ENCODE data around the gene SIRPA.
A peak's percentile ranks its signal among the peaks of the same experiment; 100 is the strongest.

Gene SIRPA

GRCh38 chr20:1949347-1950100, 54.3 kb downstream of the SIRPA start:
- no peak for DNase-seq (ENCODE audit: low read depth, low spot score)

- no peak for DNase-seq (ENCODE audit: low read depth, low spot score)
These were observed 55.6 kb downstream of the SIRPA start for GRCh38 chr20:1950836-1951235.

- no peak for DNase-seq (ENCODE audit: low read depth, low spot score)
These were observed 56.4 kb downstream of the SIRPA start for GRCh38 chr20:1951436-1952115.

DNA sequence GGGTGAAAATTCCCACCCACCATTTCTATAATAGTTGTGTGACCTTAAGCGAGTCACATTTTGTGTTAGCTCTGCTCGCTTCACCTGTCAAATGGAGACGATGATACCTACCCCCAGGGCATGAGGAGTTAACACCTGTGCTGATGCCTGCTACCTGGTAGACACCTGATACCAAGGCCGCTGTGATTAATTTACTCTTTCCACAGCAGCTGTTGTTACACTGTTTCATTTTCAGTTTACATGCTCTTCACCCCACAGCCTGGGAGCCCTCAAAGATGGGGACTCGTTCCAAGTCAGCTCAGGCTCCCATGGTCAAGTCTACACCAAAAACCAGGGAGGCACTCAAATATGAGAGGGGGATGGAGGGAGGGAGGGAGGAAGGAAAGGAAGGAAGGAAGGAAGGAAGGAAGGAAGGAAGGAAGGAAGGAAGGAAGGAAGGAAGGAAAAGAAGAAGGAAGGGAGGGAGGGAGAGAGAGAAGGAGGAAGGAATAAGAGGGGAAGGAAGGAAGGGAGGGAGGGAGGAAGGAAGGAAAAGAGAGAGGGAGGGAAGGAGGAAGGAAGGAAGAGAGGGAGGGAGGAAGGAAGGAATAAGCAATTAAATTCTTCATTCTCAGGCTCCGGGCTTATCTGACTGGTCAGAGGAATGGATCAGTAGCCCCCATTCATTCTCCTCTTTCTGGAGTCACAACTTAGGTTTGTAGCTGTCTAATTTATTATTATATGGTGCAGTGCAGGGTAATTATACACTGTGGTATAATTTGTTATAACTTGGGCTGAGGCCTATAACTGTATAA, 57.7 kb downstream of the SIRPA start:
- DNase-seq (ENCODE audit: low read depth, low spot score) = no peak

DNA sequence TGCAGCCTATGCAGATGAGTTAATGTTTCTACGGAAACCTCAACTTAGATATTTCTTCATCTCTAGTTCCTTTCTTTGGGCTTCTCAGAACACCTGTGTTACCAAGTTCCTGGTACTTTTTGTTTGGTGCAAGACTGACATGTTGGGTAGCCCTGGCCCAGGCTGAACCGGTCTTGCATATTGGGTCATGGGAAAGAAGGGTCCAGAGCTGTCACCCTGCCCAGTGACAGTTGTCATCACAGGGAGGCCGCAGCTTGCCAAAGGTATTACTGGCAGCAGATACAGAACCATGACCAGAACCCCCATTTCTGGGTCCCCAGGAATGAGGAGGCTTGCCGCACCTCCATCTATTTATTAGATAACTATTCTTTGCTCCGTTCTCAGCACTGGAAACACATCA, 58.4 kb downstream of the SIRPA start:
- no peak for DNase-seq (ENCODE audit: low read depth, low spot score)

DNA sequence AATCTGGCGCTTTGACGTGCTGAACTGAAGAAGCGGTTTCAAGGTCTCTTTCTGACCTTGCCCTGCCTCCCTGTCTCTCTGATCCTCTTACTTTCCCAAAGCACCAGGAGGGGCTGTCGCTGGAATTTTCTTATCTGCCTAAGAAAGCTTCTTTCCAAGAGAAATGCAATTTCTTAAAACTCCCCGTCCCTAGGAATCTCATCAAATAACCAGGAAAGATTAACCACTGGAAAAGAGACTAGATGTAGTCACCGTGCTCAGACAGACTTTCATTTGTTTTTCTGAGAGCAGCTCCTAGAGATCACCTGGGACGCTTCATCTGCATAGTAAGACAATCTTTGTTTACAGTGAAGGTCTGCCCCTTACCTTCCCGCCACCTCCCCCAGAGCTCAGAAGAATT, 60.0 kb downstream of the SIRPA start:
- DNase-seq (ENCODE audit: low read depth, low spot score) = no peak

DNA sequence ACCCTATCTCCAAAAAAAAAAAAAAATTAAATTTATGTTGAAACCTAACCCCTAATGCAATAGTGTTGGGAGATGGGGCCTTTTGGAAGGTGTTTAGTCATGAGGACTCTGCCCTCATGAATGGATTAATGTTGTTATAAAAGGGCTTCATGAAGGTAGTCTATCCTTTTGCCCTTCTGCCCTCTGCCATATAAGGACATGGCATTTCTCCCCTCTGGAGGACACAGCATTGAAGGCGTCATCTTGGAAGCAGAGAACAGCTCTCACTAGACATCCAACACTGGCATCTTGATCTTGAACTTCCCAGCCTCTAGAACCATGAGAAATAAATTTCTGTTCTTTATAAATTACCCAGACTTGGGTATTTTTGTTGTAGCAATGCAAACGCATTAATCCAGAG, 63.2 kb downstream of the SIRPA start:
- no peak for DNase-seq (ENCODE audit: low read depth, low spot score)

- DNase-seq (ENCODE audit: low read depth, low spot score) = no peak
These were observed 63.9 kb downstream of the SIRPA start for GRCh38 chr20:1959156-1959555.

DNA sequence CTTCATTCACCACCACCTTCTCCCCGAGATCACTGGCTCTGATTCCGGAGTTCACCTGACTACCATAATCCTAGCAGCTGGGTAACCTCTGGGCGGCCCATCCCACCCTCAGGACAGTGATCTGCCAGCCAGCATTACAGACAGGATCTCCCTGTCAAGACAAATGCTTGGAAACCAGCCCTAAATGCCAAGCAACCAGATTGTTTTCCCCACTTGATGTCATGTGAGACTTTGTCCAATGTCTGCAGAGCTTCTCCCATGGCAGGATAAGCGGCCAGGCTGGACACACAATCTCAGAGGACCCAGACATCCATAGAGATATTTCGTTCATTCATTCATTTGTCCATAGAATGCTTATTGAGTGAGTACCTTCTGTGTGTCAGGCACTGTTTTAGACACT, 66.2 kb downstream of the SIRPA start:
- DNase-seq (ENCODE audit: low read depth, low spot score) = no peak

DNA sequence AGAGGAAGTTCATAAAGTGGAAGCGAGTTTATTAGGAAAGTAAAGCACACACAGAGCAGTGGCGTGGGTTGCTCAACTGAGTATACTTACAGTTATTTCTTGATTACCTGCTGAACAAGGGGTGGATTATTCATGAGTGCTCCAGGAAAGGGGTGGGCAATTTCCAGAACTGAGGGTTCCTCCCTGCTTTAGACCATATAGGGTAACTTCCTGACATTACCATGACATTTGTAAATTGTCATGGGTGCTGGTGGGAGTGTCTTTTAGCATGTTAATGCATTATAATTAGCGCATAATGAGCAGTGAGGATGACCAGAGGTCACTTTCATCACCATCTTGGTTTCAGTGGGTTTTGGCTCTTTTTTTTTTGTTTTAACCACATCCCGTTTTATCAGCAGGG, 68.9 kb downstream of the SIRPA start:
- no peak for DNase-seq (ENCODE audit: low read depth, low spot score)

DNA sequence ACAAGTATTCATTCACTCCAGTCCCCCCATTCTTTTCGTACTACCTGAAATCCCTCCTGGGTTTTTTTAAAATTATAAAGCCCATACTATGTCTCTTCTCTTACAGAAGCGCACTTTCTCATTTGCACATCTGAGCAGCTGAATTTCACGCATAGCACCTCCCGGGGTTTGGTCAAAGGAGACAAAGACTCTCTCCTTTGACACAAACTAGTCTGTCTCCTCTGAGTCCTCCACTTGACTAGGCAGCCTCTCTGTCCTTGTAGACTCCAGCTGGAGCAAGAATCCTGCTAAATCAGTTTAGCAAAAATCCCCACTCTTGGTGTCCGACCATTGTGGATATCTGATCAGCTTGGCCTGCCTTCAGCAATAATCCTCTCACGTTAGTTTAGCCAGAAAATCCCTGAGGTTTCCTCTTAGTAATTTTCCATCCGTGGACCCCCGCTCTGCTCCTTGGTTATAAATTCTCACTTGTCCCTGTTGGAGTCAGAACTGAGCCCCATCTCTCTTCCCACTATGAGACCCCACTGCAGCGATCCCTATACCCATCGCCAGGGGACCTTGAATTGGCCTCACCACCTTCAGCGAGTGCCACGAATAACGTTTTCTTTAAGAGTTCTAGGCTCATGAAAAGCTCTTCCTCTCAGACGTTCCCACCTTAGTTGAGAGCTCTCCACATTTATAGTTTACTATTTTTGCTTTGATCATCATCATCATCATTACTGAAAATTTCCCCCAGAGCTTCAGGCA, 69.6 kb downstream of the SIRPA start:
- no peak for DNase-seq (ENCODE audit: low read depth, low spot score)

DNA sequence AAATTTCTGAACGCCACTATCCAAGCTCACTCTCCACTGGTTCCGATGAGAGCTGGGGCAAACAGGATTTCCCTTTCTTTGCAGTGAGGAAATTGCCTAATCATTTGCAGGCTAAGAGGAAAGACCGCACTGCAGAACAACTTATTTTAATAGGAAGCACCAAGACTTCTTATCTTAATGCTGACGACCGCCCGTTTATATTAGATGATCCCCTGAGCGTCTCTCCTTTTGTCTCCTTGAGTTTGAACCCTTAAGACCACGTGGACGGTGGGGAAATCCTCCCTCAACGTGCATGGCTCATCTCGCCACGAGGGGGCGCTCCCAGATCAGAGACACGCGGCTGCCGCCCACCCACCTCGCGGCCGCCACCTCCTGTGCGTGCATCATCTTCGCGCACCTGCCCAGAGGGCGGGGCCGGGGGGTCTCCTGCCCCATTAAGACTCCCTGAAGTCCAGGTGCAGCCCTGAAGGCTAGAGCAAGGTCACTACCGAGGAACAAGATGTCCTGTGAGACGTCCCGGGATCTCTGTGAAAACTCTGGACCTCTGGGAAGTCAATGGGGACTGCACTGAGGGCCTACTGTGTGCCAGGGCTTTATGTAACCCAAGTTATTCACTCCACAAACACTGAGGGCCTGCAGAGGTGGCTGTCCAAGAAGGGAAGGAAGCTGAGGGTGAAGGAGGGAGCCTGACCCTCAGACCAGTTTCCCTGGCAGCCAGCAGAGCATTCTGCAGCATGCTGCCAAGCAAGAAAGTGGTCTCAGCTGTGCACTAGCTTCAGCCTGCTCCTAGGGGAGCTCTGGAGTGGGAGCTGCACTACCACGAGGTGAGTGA, 70.5 kb downstream of the SIRPA start:
- peak; percentile 13 for DNase-seq (ENCODE audit: low read depth, low spot score)

DNA sequence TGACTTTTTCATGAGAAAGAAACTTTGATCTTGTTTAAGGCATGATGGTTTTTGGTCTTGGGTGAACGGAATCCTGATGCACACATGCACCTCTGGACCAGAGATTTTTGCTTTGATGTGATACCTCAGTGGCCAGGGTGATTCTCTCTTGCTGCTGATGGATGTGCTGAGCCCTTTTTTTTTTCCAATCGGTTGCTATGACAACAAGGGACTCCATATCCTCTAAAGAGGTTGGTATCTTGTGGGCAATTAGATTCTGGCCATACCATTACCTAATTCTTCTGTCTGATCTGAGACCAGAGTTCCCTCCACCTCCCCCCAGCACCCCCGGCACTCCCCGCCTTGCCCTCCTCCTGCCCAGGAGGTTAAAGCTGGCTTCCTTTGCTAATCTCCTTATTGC, 73.8 kb downstream of the SIRPA start:
- no peak for DNase-seq (ENCODE audit: low read depth, low spot score)

DNA sequence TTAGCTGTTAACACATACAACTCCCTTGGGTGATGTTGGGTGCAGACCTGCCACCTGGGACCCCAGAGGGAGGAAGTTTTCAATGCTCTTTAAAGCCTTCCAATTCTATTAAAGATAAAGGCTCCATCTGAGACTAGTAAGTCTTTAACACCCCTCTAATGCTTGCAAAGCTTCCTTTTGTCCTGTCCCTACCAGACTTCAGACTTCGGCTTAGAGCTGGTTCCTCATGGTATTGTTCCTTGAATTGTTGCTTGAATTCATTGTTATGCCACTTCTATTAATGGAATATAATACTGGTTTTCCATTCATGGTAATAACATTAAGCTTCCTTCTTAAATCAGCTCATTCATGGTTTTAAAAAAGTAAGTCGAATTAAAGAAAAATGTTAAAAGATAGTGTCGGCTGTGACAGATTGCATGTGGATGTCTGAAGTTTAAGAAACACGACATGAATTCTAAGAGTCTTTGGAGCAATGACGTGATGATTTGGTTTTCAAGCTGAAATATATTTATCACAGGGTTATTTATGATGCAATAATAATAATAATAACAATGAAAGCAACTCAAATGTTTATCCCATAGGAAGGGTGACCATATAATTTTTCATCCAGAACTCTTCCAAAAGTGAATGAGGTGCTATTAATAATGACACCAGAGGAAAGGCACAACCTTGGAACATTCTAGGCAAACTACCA, 76.8 kb downstream of the SIRPA start:
- DNase-seq (ENCODE audit: low read depth, low spot score) = no peak

- no peak for DNase-seq (ENCODE audit: low read depth, low spot score)
These were observed 78.6 kb downstream of the SIRPA start for GRCh38 chr20:1973601-1974440.

- no peak for DNase-seq (ENCODE audit: low read depth, low spot score)
These were observed 80.1 kb downstream of the SIRPA start for GRCh38 chr20:1975291-1975690.

GRCh38 chr20:1979106-1979778, 84.0 kb downstream of the SIRPA start:
- no peak for DNase-seq (ENCODE audit: low read depth, low spot score)

DNA sequence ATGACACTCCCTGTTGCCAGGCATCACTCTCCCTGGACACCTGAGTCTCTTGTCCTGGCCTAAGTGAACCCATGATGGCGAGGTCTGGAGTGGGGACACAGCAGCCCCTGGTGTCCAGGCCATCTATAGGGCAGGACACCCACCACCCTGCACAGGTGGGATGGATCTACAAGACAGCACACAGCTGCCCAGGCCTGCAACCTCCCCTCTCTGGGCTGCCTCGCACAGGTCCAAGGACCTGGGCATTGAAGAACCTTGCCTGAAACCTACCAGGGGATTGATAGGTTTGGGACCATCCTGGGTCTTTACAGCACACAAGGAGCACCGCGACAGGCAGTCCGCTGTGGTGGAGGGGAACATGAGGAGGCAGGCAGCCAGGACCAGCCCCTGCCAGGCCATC, 87.5 kb downstream of the SIRPA start:
- no peak for DNase-seq (ENCODE audit: low read depth, low spot score)

- DNase-seq (ENCODE audit: low read depth, low spot score) = no peak
These were observed 88.1 kb downstream of the SIRPA start for GRCh38 chr20:1983301-1983700.
